Endothelial cell of umbilical vein (primary cell): ENCODE results near the gene FGFRL1.

ENCODE experiments used
- CTCF ChIP-seq, 2 donors: IDR thresholded peaks; 1 replicate in 1 of 2; 2 replicates in 1 of 2; pipeline ENCODE4 v1.5.1; 2011; ENCODE audit warnings: low read length in 2 of 2, mild to moderate bottlenecking in 2 of 2, moderate library complexity in 2 of 2, control low read depth in 1 of 2, inconsistent platforms in 1 of 2, low read depth in 1 of 2; ENCODE audit not compliant: insufficient read depth in 1 of 2; ENCODE audit errors: extremely low read depth in 1 of 2
- FOS ChIP-seq: IDR thresholded peaks from 2 replicates; pipeline ENCODE4 v1.6.1; 2011; ENCODE audit warnings: mild to moderate bottlenecking, low read length, moderate library complexity, borderline replicate concordance; ENCODE audit not compliant: insufficient read depth
- MAX ChIP-seq: IDR thresholded peaks from 2 replicates; pipeline ENCODE4 v1.6.1; 2011; ENCODE audit not compliant: insufficient read depth, insufficient read length
- POLR2AphosphoS5 ChIP-seq: IDR thresholded peaks from 2 replicates; pipeline ENCODE4 v1.6.1; 2012; ENCODE audit warnings: low read depth, mild to moderate bottlenecking, control low read depth, low read length, moderate library complexity; ENCODE audit not compliant: insufficient read depth

GRCh38 chr4:963276-964225 lies 47.9 kb upstream of the FGFRL1 start:
- TF ChIP-seq CTCF (IDR thresholded peaks at IDR 0.05; ENCODE audit: extremely low read depth in 1 of 2, insufficient read depth in 1 of 2, low read depth in 1 of 2, low read length in 2 of 2) = no peak
- no peak for TF ChIP-seq MAX
- TF ChIP-seq POLR2AphosphoS5 = no peak
- TF ChIP-seq FOS = no peak
